C4-2B (cell line): ENCODE results near the gene B4GALNT2.

Experiments
- CTCF ChIP-seq: fragments of 450-650 bp; conservative IDR thresholded peaks from 2 replicates; pipeline ENCODE4 v1.5.1; 2017; ENCODE audit warnings: mild to moderate bottlenecking
- ZFX ChIP-seq: fragments of 450-650 bp; IDR thresholded peaks from 2 replicates; pipeline ENCODE4 v1.6.1; 2017

- TF ChIP-seq CTCF (no peak), ZFX (no peak)
Observed at GRCh38 chr17:49157784-49158183, 25.2 kb downstream of the B4GALNT2 start.
